SK-N-SH treated with all-trans-retinoic acid at 6 μM for 48 hours (cell line): ENCODE results near the gene ZNF611.

Experiments used
- BACH2 ChIP-seq: fragments of 250-450 bp; sonication (Bioruptor Pico); IDR thresholded peaks from 2 replicates; pipeline ENCODE4 v1.9.0; 2021; ENCODE audit warnings: mild to moderate bottlenecking, borderline replicate concordance
- TCF4 ChIP-seq: fragments of 250-450 bp; sonication (Bioruptor Pico); IDR thresholded peaks from 2 replicates; pipeline ENCODE4 v1.8.0; 2021; ENCODE audit warnings: mild to moderate bottlenecking, moderate library complexity, borderline replicate concordance
- TF ChIP-seq, protein P1 (sequence below): fragments of 250-450 bp; sonication (Bioruptor Pico); IDR thresholded peaks from 2 replicates; pipeline ENCODE4 v1.8.0; 2020; ENCODE audit warnings: mild to moderate bottlenecking, moderate library complexity, borderline replicate concordance
- TF ChIP-seq, protein P2 (sequence below): fragments of 250-450 bp; sonication (Bioruptor Pico); IDR thresholded peaks from 2 replicates; pipeline ENCODE4 v1.5.1; 2021; ENCODE audit warnings: mild to moderate bottlenecking, moderate library complexity

DNA sequence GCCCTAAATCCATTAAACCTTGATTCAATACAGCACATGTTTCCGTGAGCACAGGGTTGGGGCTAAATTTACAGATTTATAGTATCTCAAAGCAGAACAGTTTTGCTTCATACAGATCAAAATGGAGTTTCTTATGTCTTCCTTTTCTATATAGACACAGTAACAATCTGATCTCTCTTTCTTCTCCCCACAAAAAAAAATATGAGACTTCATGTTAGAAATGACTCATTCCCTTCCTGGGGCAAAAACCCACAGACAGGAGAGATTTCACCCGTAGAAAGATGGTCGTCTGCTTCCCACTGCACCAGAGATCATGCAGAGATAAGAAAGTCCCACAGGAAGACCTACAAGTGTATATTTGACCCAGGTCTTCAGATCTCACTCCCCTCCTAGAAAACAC lies 7.7 kb upstream of the ZNF611 start:
- no peak for TF ChIP-seq TCF4 (CRISPR knock-in tag)
- TF ChIP-seq, protein P1, sequence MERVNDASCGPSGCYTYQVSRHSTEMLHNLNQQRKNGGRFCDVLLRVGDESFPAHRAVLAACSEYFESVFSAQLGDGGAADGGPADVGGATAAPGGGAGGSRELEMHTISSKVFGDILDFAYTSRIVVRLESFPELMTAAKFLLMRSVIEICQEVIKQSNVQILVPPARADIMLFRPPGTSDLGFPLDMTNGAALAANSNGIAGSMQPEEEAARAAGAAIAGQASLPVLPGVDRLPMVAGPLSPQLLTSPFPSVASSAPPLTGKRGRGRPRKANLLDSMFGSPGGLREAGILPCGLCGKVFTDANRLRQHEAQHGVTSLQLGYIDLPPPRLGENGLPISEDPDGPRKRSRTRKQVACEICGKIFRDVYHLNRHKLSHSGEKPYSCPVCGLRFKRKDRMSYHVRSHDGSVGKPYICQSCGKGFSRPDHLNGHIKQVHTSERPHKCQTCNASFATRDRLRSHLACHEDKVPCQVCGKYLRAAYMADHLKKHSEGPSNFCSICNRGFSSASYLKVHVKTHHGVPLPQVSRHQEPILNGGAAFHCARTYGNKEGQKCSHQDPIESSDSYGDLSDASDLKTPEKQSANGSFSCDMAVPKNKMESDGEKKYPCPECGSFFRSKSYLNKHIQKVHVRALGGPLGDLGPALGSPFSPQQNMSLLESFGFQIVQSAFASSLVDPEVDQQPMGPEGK (CRISPR knock-in tag), result no peak
- TF ChIP-seq, protein P2, sequence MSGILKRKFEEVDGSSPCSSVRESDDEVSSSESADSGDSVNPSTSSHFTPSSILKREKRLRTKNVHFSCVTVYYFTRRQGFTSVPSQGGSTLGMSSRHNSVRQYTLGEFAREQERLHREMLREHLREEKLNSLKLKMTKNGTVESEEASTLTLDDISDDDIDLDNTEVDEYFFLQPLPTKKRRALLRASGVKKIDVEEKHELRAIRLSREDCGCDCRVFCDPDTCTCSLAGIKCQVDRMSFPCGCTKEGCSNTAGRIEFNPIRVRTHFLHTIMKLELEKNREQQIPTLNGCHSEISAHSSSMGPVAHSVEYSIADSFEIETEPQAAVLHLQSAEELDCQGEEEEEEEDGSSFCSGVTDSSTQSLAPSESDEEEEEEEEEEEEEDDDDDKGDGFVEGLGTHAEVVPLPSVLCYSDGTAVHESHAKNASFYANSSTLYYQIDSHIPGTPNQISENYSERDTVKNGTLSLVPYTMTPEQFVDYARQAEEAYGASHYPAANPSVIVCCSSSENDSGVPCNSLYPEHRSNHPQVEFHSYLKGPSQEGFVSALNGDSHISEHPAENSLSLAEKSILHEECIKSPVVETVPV (CRISPR knock-in tag), result no peak
- TF ChIP-seq BACH2, result no peak
